ENCODE data around the gene CTIF.

Gene CTIF

DNA sequence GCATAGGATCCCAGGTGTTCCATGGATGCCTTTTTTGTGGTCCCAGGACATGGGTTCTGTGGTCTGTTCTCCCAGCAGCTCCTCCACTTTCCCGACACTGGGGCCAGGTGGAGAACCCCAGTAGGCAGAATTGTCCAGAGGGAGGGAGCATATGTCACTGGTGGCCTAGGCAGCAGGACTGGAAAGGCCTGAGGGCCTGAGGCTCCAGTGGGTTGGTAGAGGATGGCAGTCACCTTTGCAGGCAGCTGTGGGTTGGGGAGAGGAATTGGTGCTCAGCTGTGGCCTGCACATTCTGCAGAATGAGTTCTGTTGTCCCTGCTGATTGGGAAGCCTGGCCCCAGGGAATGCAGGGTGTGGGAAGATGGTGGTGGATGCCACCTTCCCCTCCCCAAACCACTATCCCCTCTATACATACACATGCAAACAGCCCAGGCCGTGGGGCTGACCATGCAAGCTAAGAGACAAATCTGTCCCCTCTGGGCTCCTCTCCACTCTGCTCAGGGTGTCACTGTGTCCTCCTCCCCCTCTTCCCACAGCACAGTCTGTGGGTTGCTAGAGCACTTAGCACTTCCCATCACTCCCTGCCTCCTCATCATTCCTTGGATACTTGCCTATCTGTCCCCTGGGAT, 11.4 kb downstream of the CTIF start:
- H3K36me3 ChIP-seq (ENCODE audit: control insufficient read depth in 4 of 4, insufficient read depth in 4 of 4, low read length in 3 of 4), result peaks cover 0 to 4% (median 0%) of the 10 kb centered on the region in 4 experiments
- H3K4me3 ChIP-seq (ENCODE audit: control insufficient read depth in 1 of 7, extremely low read depth in 1 of 7, insufficient read depth in 4 of 7, low read depth in 2 of 7, low read length in 6 of 7), result no peak overlapping the region
- POLR2A ChIA-PET, result no interaction called here
- H3K27me3 ChIP-seq (replicated peaks in 2 of 5; ENCODE audit: control insufficient read depth in 4 of 5, insufficient read depth in 5 of 5, low read length in 4 of 5), result no peaks in the 10 kb centered on the region
- WGBS (ENCODE audit: insufficient coverage), result 100% methylated on average over 1 of the region's 2 CpGs
- H3K27ac ChIP-seq (ENCODE audit: insufficient read depth in 1 of 2, low read depth in 1 of 2, low read length in 2 of 2, poor library complexity in 1 of 2, severe bottlenecking in 2 of 2), result no peak overlapping the region
- no peaks in the 10 kb centered on the region for H3K9me3 ChIP-seq (ENCODE audit: control extremely low read depth in 1 of 5, control insufficient read depth in 4 of 5, insufficient read depth in 2 of 5, low read depth in 1 of 5, low read length in 4 of 5)
- CTCF ChIA-PET, result no interaction called here
- peaks cover 0 to 36% (median 13%) of the 10 kb centered on the region in 4 experiments for H3K4me1 ChIP-seq (ENCODE audit: control extremely low read depth in 1 of 4, control insufficient read depth in 4 of 4, insufficient read depth in 4 of 4, low read length in 3 of 4)
- no peak for DNase-seq

DNA sequence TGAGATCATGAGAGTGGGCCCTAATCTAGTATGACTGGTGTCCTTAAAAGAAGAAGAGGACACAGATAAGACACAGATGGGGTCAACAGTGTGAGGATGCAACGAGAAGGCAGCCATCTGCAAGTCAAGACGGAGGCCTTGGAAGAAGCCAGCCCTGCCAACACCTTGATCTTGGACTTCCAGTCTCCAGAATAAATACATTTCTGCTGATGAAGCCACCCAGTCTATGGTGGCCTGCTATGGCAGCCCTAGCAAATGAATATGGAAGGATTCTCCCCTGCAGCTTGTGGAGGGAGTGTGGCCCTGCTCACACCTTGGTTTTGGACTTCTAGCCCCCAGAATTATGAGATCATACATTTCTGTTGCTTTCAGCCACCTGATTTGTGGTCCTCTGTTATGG, 12.3 kb downstream of the CTIF start:
- Histone ChIP-seq H3K36me3 (ENCODE audit: control insufficient read depth in 4 of 4, insufficient read depth in 4 of 4, low read length in 3 of 4) (peaks cover 0 to 4% (median 0%) of the 10 kb centered on the region in 4 experiments), H3K9me3 (ENCODE audit: control extremely low read depth in 1 of 5, control insufficient read depth in 4 of 5, insufficient read depth in 2 of 5, low read depth in 1 of 5, low read length in 4 of 5) (no peaks in the 10 kb centered on the region), H3K27ac (ENCODE audit: insufficient read depth in 1 of 2, low read depth in 1 of 2, low read length in 2 of 2, poor library complexity in 1 of 2, severe bottlenecking in 2 of 2) (no peak overlapping the region), H3K4me1 (ENCODE audit: control extremely low read depth in 1 of 4, control insufficient read depth in 4 of 4, insufficient read depth in 4 of 4, low read length in 3 of 4) (peaks cover 0 to 27% (median 5%) of the 10 kb centered on the region in 4 experiments), H3K4me3 (ENCODE audit: control insufficient read depth in 1 of 7, extremely low read depth in 1 of 7, insufficient read depth in 4 of 7, low read depth in 2 of 7, low read length in 6 of 7) (no peak overlapping the region), H3K27me3 (replicated peaks in 2 of 5; ENCODE audit: control insufficient read depth in 4 of 5, insufficient read depth in 5 of 5, low read length in 4 of 5) (no peaks in the 10 kb centered on the region)
- no peak for DNase-seq
- ChIA-PET POLR2A (no interaction called here), CTCF (interaction anchor here (0.8 to 1.2 kb wide), 2 partner anchors 12 to 54 kb away, joined by 3 to 4 read pairs; no protein-coding TSS in a partner anchor)
- 100% methylated on average over 2 of the region's 2 CpGs for WGBS (ENCODE audit: insufficient coverage)

DNA sequence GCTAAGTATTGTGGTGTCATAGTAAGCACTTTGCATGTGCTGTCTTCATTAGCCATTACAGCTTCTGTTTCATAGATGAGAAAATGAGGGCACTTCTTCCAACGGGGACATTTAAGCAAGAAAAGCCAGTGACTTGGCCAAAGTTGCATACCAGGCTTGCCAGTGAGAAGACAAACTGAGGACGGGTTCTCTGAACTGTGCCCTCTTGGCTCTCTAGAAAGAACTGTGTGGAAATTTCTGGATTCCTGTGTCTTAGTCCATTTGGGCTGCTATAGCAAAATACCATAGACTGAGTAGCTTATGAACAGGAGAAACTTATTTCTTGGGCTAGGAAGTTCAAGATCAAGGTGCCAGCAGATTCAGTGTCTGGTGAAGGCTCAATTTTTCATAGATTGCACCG, 13.3 kb downstream of the CTIF start:
- Histone ChIP-seq H3K4me3 (ENCODE audit: control insufficient read depth in 1 of 7, extremely low read depth in 1 of 7, insufficient read depth in 4 of 7, low read depth in 2 of 7, low read length in 6 of 7) (no peak overlapping the region), H3K36me3 (ENCODE audit: control insufficient read depth in 4 of 4, insufficient read depth in 4 of 4, low read length in 3 of 4) (peaks cover 0 to 4% (median 0%) of the 10 kb centered on the region in 4 experiments), H3K27me3 (replicated peaks in 2 of 5; ENCODE audit: control insufficient read depth in 4 of 5, insufficient read depth in 5 of 5, low read length in 4 of 5) (no peaks in the 10 kb centered on the region), H3K4me1 (ENCODE audit: control extremely low read depth in 1 of 4, control insufficient read depth in 4 of 4, insufficient read depth in 4 of 4, low read length in 3 of 4) (peaks cover 0 to 24% (median 3%) of the 10 kb centered on the region in 4 experiments), H3K9me3 (ENCODE audit: control extremely low read depth in 1 of 5, control insufficient read depth in 4 of 5, insufficient read depth in 2 of 5, low read depth in 1 of 5, low read length in 4 of 5) (no peaks in the 10 kb centered on the region), H3K27ac (ENCODE audit: insufficient read depth in 1 of 2, low read depth in 1 of 2, low read length in 2 of 2, poor library complexity in 1 of 2, severe bottlenecking in 2 of 2) (no peak overlapping the region)
- CTCF ChIA-PET, result interaction anchor here (0.8 to 1.2 kb wide), 2 partner anchors 11 to 52 kb away, joined by 3 to 4 read pairs; no protein-coding TSS in a partner anchor
- no peak for DNase-seq
- POLR2A ChIA-PET, result no interaction called here
- 96% methylated on average over 3 of the region's 3 CpGs for WGBS (ENCODE audit: insufficient coverage)

GRCh38 chr18:48553236-48553635, 14.4 kb downstream of the CTIF start:
- no peak overlapping the region for H3K27ac ChIP-seq (ENCODE audit: insufficient read depth in 1 of 2, low read depth in 1 of 2, low read length in 2 of 2, poor library complexity in 1 of 2, severe bottlenecking in 2 of 2)
- 97% methylated on average over 12 of the region's 13 CpGs for WGBS (ENCODE audit: insufficient coverage)
- H3K4me1 ChIP-seq (ENCODE audit: control extremely low read depth in 1 of 4, control insufficient read depth in 4 of 4, insufficient read depth in 4 of 4, low read length in 3 of 4), result peaks cover 0 to 15% (median 3%) of the 10 kb centered on the region in 4 experiments
- H3K36me3 ChIP-seq (ENCODE audit: control insufficient read depth in 4 of 4, insufficient read depth in 4 of 4, low read length in 3 of 4), result peaks cover 0 to 7% (median 0%) of the 10 kb centered on the region in 4 experiments
- H3K9me3 ChIP-seq (ENCODE audit: control extremely low read depth in 1 of 5, control insufficient read depth in 4 of 5, insufficient read depth in 2 of 5, low read depth in 1 of 5, low read length in 4 of 5), result no peaks in the 10 kb centered on the region
- no peak overlapping the region for H3K4me3 ChIP-seq (ENCODE audit: control insufficient read depth in 1 of 7, extremely low read depth in 1 of 7, insufficient read depth in 4 of 7, low read depth in 2 of 7, low read length in 6 of 7)
- ChIA-PET POLR2A (no interaction called here), CTCF (no interaction called here)
- DNase-seq, result no peak
- no peaks in the 10 kb centered on the region for H3K27me3 ChIP-seq (replicated peaks in 2 of 5; ENCODE audit: control insufficient read depth in 4 of 5, insufficient read depth in 5 of 5, low read length in 4 of 5)

GRCh38 chr18:48554610-48555400, 16.0 kb downstream of the CTIF start:
- Histone ChIP-seq H3K27ac (ENCODE audit: insufficient read depth in 1 of 2, low read depth in 1 of 2, low read length in 2 of 2, poor library complexity in 1 of 2, severe bottlenecking in 2 of 2) (no peak overlapping the region), H3K4me1 (ENCODE audit: control extremely low read depth in 1 of 4, control insufficient read depth in 4 of 4, insufficient read depth in 4 of 4, low read length in 3 of 4) (no peaks in the 10 kb centered on the region), H3K36me3 (ENCODE audit: control insufficient read depth in 4 of 4, insufficient read depth in 4 of 4, low read length in 3 of 4) (peaks cover 0 to 10% (median 0%) of the 10 kb centered on the region in 4 experiments), H3K27me3 (replicated peaks in 2 of 5; ENCODE audit: control insufficient read depth in 4 of 5, insufficient read depth in 5 of 5, low read length in 4 of 5) (no peaks in the 10 kb centered on the region), H3K9me3 (ENCODE audit: control extremely low read depth in 1 of 5, control insufficient read depth in 4 of 5, insufficient read depth in 2 of 5, low read depth in 1 of 5, low read length in 4 of 5) (peaks cover 0 to 4% (median 0%) of the 10 kb centered on the region in 5 experiments), H3K4me3 (ENCODE audit: control insufficient read depth in 1 of 7, extremely low read depth in 1 of 7, insufficient read depth in 4 of 7, low read depth in 2 of 7, low read length in 6 of 7) (no peak overlapping the region)
- ChIA-PET POLR2A (no interaction called here), CTCF (interaction anchor here (1.4 kb wide), 1 partner anchor 12 kb away, joined by 5 read pairs; no protein-coding TSS in a partner anchor)
- no peak for DNase-seq
- 95% methylated on average over 7 of the region's 7 CpGs for WGBS (ENCODE audit: insufficient coverage)

DNA sequence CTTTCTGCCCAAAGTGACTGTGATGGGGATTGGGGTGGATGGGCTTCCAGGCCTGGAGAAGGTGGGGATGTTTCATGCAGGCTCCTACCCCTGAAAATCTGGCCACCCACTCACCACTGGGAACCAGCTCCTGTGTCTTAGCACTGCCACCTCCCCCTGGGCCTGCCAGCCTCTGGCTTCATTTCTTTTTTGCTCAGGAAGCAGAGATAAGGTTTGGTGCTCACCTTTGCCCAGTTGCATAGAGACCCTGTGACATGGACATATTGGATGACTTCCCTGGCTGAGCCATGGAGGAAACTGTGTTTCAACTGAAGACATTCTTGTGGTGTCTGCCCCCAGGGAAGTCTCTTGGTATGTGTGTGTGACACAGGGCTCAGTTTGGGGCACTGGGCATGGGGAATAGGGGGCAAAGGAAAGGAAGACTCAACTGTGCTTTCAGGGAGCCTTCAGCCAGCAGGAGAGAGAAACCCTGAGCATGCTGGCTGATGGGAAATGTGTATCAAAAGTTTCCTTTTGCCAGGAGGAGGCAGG, 16.7 kb downstream of the CTIF start:
- no peak for DNase-seq
- POLR2A ChIA-PET, result interaction anchor here (1.2 kb wide), 1 partner anchor 49 kb away, joined by 3 read pairs; no protein-coding TSS in a partner anchor
- Histone ChIP-seq H3K27ac (ENCODE audit: insufficient read depth in 1 of 2, low read depth in 1 of 2, low read length in 2 of 2, poor library complexity in 1 of 2, severe bottlenecking in 2 of 2) (no peak overlapping the region), H3K27me3 (replicated peaks in 2 of 5; ENCODE audit: control insufficient read depth in 4 of 5, insufficient read depth in 5 of 5, low read length in 4 of 5) (no peaks in the 10 kb centered on the region), H3K4me3 (ENCODE audit: control insufficient read depth in 1 of 7, extremely low read depth in 1 of 7, insufficient read depth in 4 of 7, low read depth in 2 of 7, low read length in 6 of 7) (no peak overlapping the region), H3K4me1 (ENCODE audit: control extremely low read depth in 1 of 4, control insufficient read depth in 4 of 4, insufficient read depth in 4 of 4, low read length in 3 of 4) (no peaks in the 10 kb centered on the region), H3K9me3 (ENCODE audit: control extremely low read depth in 1 of 5, control insufficient read depth in 4 of 5, insufficient read depth in 2 of 5, low read depth in 1 of 5, low read length in 4 of 5) (peaks cover 0 to 4% (median 0%) of the 10 kb centered on the region in 5 experiments), H3K36me3 (ENCODE audit: control insufficient read depth in 4 of 4, insufficient read depth in 4 of 4, low read length in 3 of 4) (peaks cover 0 to 10% (median 0%) of the 10 kb centered on the region in 4 experiments)
- CTCF ChIA-PET, result interaction anchor here (0.8 to 1.4 kb wide), 2 partner anchors 10 to 12 kb away, joined by 4 to 5 read pairs; no protein-coding TSS in a partner anchor
